HEK293 (cell line): ENCODE data around the gene STUB1.

Experiments used
- BCL11A ChIP-seq: fragments of 450-650 bp; formaldehyde crosslinking; IDR thresholded peaks from 2 replicates; pipeline ENCODE4 v1.5.1; 2016; ENCODE audit warnings: low read depth, missing biosample characterization, missing genetic modification characterization
- CTCF ChIP-seq: fragments of 450-650 bp; formaldehyde crosslinking; IDR thresholded peaks from 2 replicates; pipeline ENCODE4 v1.5.1; 2016; ENCODE audit warnings: missing biosample characterization, missing genetic modification characterization
- IKZF3 ChIP-seq: fragments of 450-650 bp; IDR thresholded peaks from 2 replicates; pipeline ENCODE4 v1.5.0; 2018; ENCODE audit warnings: missing biosample characterization, mild to moderate bottlenecking, missing genetic modification characterization, moderate library complexity
- KLF17 ChIP-seq: fragments of 450-650 bp; formaldehyde crosslinking; IDR thresholded peaks from 2 replicates; pipeline ENCODE4 v1.5.1; 2016; ENCODE audit warnings: missing biosample characterization, missing genetic modification characterization
- PRDM10 ChIP-seq: fragments of 450-650 bp; formaldehyde crosslinking; IDR thresholded peaks from 2 replicates; pipeline ENCODE4 v1.5.1; 2016; ENCODE audit warnings: missing biosample characterization, missing genetic modification characterization
- SALL2 ChIP-seq: fragments of 450-650 bp; formaldehyde crosslinking; IDR thresholded peaks from 2 replicates; pipeline ENCODE4 v1.5.0; 2017; ENCODE audit warnings: missing biosample characterization, mild to moderate bottlenecking, missing genetic modification characterization, borderline replicate concordance
- SCRT1 ChIP-seq: fragments of 450-650 bp; formaldehyde crosslinking; IDR thresholded peaks from 2 replicates; pipeline ENCODE4 v1.5.1; 2016; ENCODE audit warnings: missing biosample characterization, missing genetic modification characterization, borderline replicate concordance
- ZBTB26 ChIP-seq: fragments of 450-650 bp; formaldehyde crosslinking; optimal IDR thresholded peaks from 2 replicates; pipeline ENCODE3; 2016; ENCODE audit warnings: missing biosample characterization, mild to moderate bottlenecking, missing genetic modification characterization
- ZBTB7A ChIP-seq: fragments of 450-650 bp; formaldehyde crosslinking; IDR thresholded peaks from 2 replicates; pipeline ENCODE4 v1.5.1; 2016; ENCODE audit warnings: low read depth, missing biosample characterization, missing genetic modification characterization
- ZFP41 ChIP-seq: fragments of 450-650 bp; formaldehyde crosslinking; IDR thresholded peaks from 2 replicates; pipeline ENCODE4 v1.5.1; 2016; ENCODE audit warnings: missing biosample characterization, missing genetic modification characterization, borderline replicate concordance
- ZFP69B ChIP-seq: fragments of 450-650 bp; formaldehyde crosslinking; IDR thresholded peaks from 2 replicates; pipeline ENCODE4 v1.5.1; 2016; ENCODE audit warnings: missing biosample characterization, missing genetic modification characterization
- ZIC2 ChIP-seq: fragments of 450-650 bp; formaldehyde crosslinking; IDR thresholded peaks from 2 replicates; pipeline ENCODE4 v1.5.1; 2016; ENCODE audit warnings: missing biosample characterization, missing genetic modification characterization
- ZNF146 ChIP-seq: fragments of 450-650 bp; formaldehyde crosslinking; IDR thresholded peaks from 2 replicates; pipeline ENCODE4 v1.5.1; 2016; ENCODE audit warnings: missing biosample characterization, missing genetic modification characterization
- ZNF223 ChIP-seq: fragments of 450-650 bp; formaldehyde crosslinking; IDR thresholded peaks from 2 replicates; pipeline ENCODE4 v1.5.1; 2016; ENCODE audit warnings: missing biosample characterization, missing genetic modification characterization
- ZNF324 ChIP-seq: fragments of 450-650 bp; formaldehyde crosslinking; IDR thresholded peaks from 2 replicates; pipeline ENCODE4 v1.5.1; 2016; ENCODE audit warnings: missing biosample characterization, missing genetic modification characterization
- ZNF354C ChIP-seq: fragments of 450-650 bp; formaldehyde crosslinking; IDR thresholded peaks from 2 replicates; pipeline ENCODE4 v1.5.1; 2016; ENCODE audit warnings: missing biosample characterization, missing genetic modification characterization, low read depth, borderline replicate concordance
- ZNF362 ChIP-seq: fragments of 450-650 bp; formaldehyde crosslinking; IDR thresholded peaks from 2 replicates; pipeline ENCODE4 v1.5.1; 2016; ENCODE audit warnings: missing biosample characterization, missing genetic modification characterization
- ZNF449 ChIP-seq: fragments of 450-650 bp; formaldehyde crosslinking; IDR thresholded peaks from 2 replicates; pipeline ENCODE4 v1.5.1; 2017; ENCODE audit warnings: missing biosample characterization, mild to moderate bottlenecking, missing genetic modification characterization, moderate library complexity
- ZNF48 ChIP-seq: fragments of 450-650 bp; formaldehyde crosslinking; IDR thresholded peaks from 2 replicates; pipeline ENCODE4 v1.5.1; 2016; ENCODE audit warnings: missing biosample characterization, missing genetic modification characterization
- ZNF529 ChIP-seq: fragments of 450-650 bp; formaldehyde crosslinking; IDR thresholded peaks from 2 replicates; pipeline ENCODE4 v1.5.1; 2017; ENCODE audit warnings: missing genetic modification characterization, missing biosample characterization; ENCODE audit not compliant: insufficient replicate concordance
- ZNF544 ChIP-seq: fragments of 450-650 bp; formaldehyde crosslinking; IDR thresholded peaks from 2 replicates; pipeline ENCODE4 v1.5.0; 2017; ENCODE audit warnings: missing biosample characterization, missing genetic modification characterization
- ZNF596 ChIP-seq: fragments of 450-650 bp; IDR thresholded peaks from 2 replicates; pipeline ENCODE4 v1.5.0; 2018; ENCODE audit warnings: missing biosample characterization, mild to moderate bottlenecking, missing genetic modification characterization, moderate library complexity
- ZNF629 ChIP-seq: fragments of 450-650 bp; formaldehyde crosslinking; IDR thresholded peaks from 2 replicates; pipeline ENCODE4 v1.5.1; 2017; ENCODE audit warnings: missing biosample characterization, missing genetic modification characterization
- ZNF639 ChIP-seq: fragments of 450-650 bp; formaldehyde crosslinking; IDR thresholded peaks from 2 replicates; pipeline ENCODE4 v1.5.1; 2016; ENCODE audit warnings: missing biosample characterization, missing genetic modification characterization
- ZNF660 ChIP-seq: fragments of 450-650 bp; IDR thresholded peaks from 2 replicates; pipeline ENCODE4 v1.5.1; 2018; ENCODE audit warnings: missing biosample characterization, mild to moderate bottlenecking, missing genetic modification characterization
- ZNF701 ChIP-seq: fragments of 450-650 bp; formaldehyde crosslinking; IDR thresholded peaks from 2 replicates; pipeline ENCODE4 v1.5.1; 2016; ENCODE audit warnings: missing biosample characterization, missing genetic modification characterization
- ZNF768 ChIP-seq: fragments of 450-650 bp; formaldehyde crosslinking; IDR thresholded peaks from 2 replicates; pipeline ENCODE4 v1.5.1; 2018; ENCODE audit warnings: missing biosample characterization, mild to moderate bottlenecking, missing genetic modification characterization

Gene STUB1

GRCh38 chr16:706189-707061, 26.2 kb downstream of the STUB1 start (continued):
- TF ChIP-seq ZBTB26 (tag by site-specific recombination) (peak; percentile 53), SALL2 (tag by site-specific recombination) (no peak), ZFP69B (tag by site-specific recombination) (no peak), PRDM10 (tag by site-specific recombination) (no peak; the same call in 1 of the 2 replicates), ZIC2 (peak; percentile 90), ZNF660 (tag by site-specific recombination) (no peak), ZNF48 (no peak), ZNF449 (tag by site-specific recombination) (no peak), ZNF223 (no peak), ZNF529 (tag by site-specific recombination) (no peak), ZNF146 (no peak), ZNF701 (no peak), ZFP41 (tag by site-specific recombination) (no peak), CTCF (no peak), KLF17 (tag by site-specific recombination) (0 out of 2 replicates have a peak, but pooled peaks have one; percentile 26), BCL11A (tag by site-specific recombination) (no peak), ZBTB7A (tag by site-specific recombination) (peak; percentile 82), ZNF629 (tag by site-specific recombination) (no peak), ZNF354C (no peak), ZNF324 (no peak), ZNF362 (tag by site-specific recombination) (no peak), ZNF768 (tag by site-specific recombination) (no peak), ZNF544 (tag by site-specific recombination) (no peak), ZNF596 (tag by site-specific recombination) (no peak), SCRT1 (tag by site-specific recombination) (no peak), ZNF639 (tag by site-specific recombination) (no peak), IKZF3 (no peak)
